DND-41 (cell line): ENCODE data around the gene TM9SF4.

Source experiments
- ATAC-seq: fragments of 200-7000 bp; cut with Tn5 transposase; 3 replicates; pipeline ENCODE4 v1.9.1; 2021; ENCODE audit warnings: low read depth; ENCODE audit not compliant: insufficient read depth
- DNase-seq: peaks from one replicate; pipeline ENCODE4 v3.0.0-alpha.2; 2020
- H2AFZ ChIP-seq: 2 replicates; pipeline ENCODE4 v1.6.0; 2012; ENCODE audit warnings: low read depth, low read length
- H3K27ac ChIP-seq: 2 replicates; pipeline ENCODE4 v1.5.1; 2012; ENCODE audit warnings: low read length, inconsistent platforms
- H3K27me3 ChIP-seq: fragments of 200-600 bp; sonication (generic); 2 replicates; pipeline ENCODE4 v1.6.0; 2012; ENCODE audit warnings: low read length, mild to moderate bottlenecking, inconsistent platforms; ENCODE audit not compliant: insufficient read depth, poor library complexity
- H3K36me3 ChIP-seq: 2 replicates; pipeline ENCODE4 v1.5.1; 2012; ENCODE audit warnings: low read length, inconsistent platforms; ENCODE audit not compliant: insufficient read depth
- H3K4me1 ChIP-seq: 2 replicates; pipeline ENCODE4 v1.5.1; 2012; ENCODE audit warnings: mild to moderate bottlenecking, low read length; ENCODE audit not compliant: insufficient read depth
- H3K4me2 ChIP-seq: 2 replicates; pipeline ENCODE4 v1.6.0; 2012; ENCODE audit warnings: mild to moderate bottlenecking, moderate library complexity, low read length, inconsistent platforms; ENCODE audit not compliant: insufficient read depth
- H3K4me3 ChIP-seq, 2 experiments: fragments of 200-600 bp in 1 of 2; shearing (Covaris generic) in 1 of 2; 2 replicates each; pipeline ENCODE4 v1.5.1; 2012 to 2016; ENCODE audit warnings: inconsistent platforms in 2 of 2, low read length in 2 of 2, mild to moderate bottlenecking in 2 of 2, low read depth in 1 of 2, moderate library complexity in 1 of 2
- H3K79me2 ChIP-seq: 2 replicates; pipeline ENCODE4 v1.6.0; 2012; ENCODE audit warnings: low read length, inconsistent platforms; ENCODE audit not compliant: insufficient read depth
- H3K9ac ChIP-seq: 2 replicates; pipeline ENCODE4 v1.6.0; 2012; ENCODE audit warnings: low read depth, mild to moderate bottlenecking, inconsistent platforms, low read length, moderate library complexity
- H3K9me3 ChIP-seq: 2 replicates; pipeline ENCODE4 v1.5.1; 2012; ENCODE audit warnings: low read length, moderate library complexity, mild to moderate bottlenecking, inconsistent platforms; ENCODE audit not compliant: insufficient read depth, severe bottlenecking
- H4K20me1 ChIP-seq: 2 replicates; pipeline ENCODE4 v1.6.0; 2012; ENCODE audit warnings: low read length; ENCODE audit not compliant: insufficient read depth
- CTCF ChIP-seq: IDR thresholded peaks from 2 replicates; pipeline ENCODE4 v1.5.1; 2012; ENCODE audit warnings: borderline replicate concordance, low read length, moderate library complexity, mild to moderate bottlenecking; ENCODE audit not compliant: poor library complexity, severe bottlenecking; ENCODE audit errors: extremely low read depth
- EZH2 ChIP-seq: IDR thresholded peaks from 3 replicates; pipeline ENCODE4 v1.6.1; 2012; ENCODE audit warnings: borderline replicate concordance, low read depth, mild to moderate bottlenecking, moderate library complexity, low read length, inconsistent platforms; ENCODE audit not compliant: severe bottlenecking

The TM9SF4 gene

GRCh38 chr20:32164984-32165735, 55.6 kb downstream of the TM9SF4 start:
- TF ChIP-seq CTCF (no peak), EZH2 (no peak)
- Histone ChIP-seq H4K20me1 (no peaks in the 10 kb centered on the region), H3K36me3 (peaks cover 62% of the 10 kb centered on the region), H2AFZ (no peak overlapping the region), H3K9me3 (no peaks in the 10 kb centered on the region), H3K27ac (no peak overlapping the region), H3K4me1 (no peaks in the 10 kb centered on the region), H3K9ac (no peak overlapping the region), H3K27me3 (no peaks in the 10 kb centered on the region), H3K79me2 (no peaks in the 10 kb centered on the region), H3K4me3 (no peak overlapping the region), H3K4me2 (no peak overlapping the region)
- no peak for DNase-seq
- no peak for ATAC-seq

- Histone ChIP-seq H3K36me3 (peaks cover 56% of the 10 kb centered on the region), H3K27ac (no peak overlapping the region), H3K4me2 (no peak overlapping the region), H3K4me1 (no peaks in the 10 kb centered on the region), H4K20me1 (no peaks in the 10 kb centered on the region), H2AFZ (no peak overlapping the region), H3K27me3 (no peaks in the 10 kb centered on the region), H3K9me3 (no peaks in the 10 kb centered on the region), H3K79me2 (no peaks in the 10 kb centered on the region), H3K4me3 (no peak overlapping the region), H3K9ac (no peak overlapping the region)
- no peak for TF ChIP-seq EZH2
- no peak for TF ChIP-seq CTCF
- ATAC-seq (no peak), DNase-seq (no peak)
These were observed 56.5 kb downstream of the TM9SF4 start for GRCh38 chr20:32165836-32166545.

- no peaks in the 10 kb centered on the region for H3K27me3 ChIP-seq
- no peak overlapping the region for H3K27ac ChIP-seq
- TF ChIP-seq EZH2 (no peak), CTCF (no peak)
- no peak overlapping the region for H3K9ac ChIP-seq
- H3K9me3 ChIP-seq = no peaks in the 10 kb centered on the region
- no peaks in the 10 kb centered on the region for H3K79me2 ChIP-seq
- no peaks in the 10 kb centered on the region for H4K20me1 ChIP-seq
- H3K36me3 ChIP-seq = peaks cover 41% of the 10 kb centered on the region
- DNase-seq (no peak), ATAC-seq (no peak)
- H3K4me2 ChIP-seq = no peak overlapping the region
- H2AFZ ChIP-seq = no peak overlapping the region
- H3K4me1 ChIP-seq = no peaks in the 10 kb centered on the region
- no peak overlapping the region for H3K4me3 ChIP-seq
These were observed 58.0 kb downstream of the TM9SF4 start for GRCh38 chr20:32167552-32167951.
